ENCODE data around the gene C14orf132.

The C14orf132 gene

GRCh38 chr14:96039633-96040311, 610 bp downstream of the C14orf132 start:
- no peak for TF ChIP-seq FOXP2 (optimal IDR thresholded peaks at IDR 0.05; ENCODE audit: borderline replicate concordance, extremely low read depth, extremely low read length, insufficient read depth)
- no peak for TF ChIP-seq TAF1 (IDR thresholded peaks at IDR 0.05; ENCODE audit: borderline replicate concordance, insufficient read depth, low read length)
- TF ChIP-seq SIN3A (IDR thresholded peaks at IDR 0.05; ENCODE audit: borderline replicate concordance, insufficient read depth, low read length): no peak
- TF ChIP-seq REST (IDR thresholded peaks at IDR 0.05; ENCODE audit: insufficient read depth in 1 of 2, low read depth in 2 of 2, low read length in 2 of 2): no peak

GRCh38 chr14:96040828-96041371, 1.7 kb downstream of the C14orf132 start:
- TF ChIP-seq REST (IDR thresholded peaks at IDR 0.05; ENCODE audit: insufficient read depth in 1 of 2, low read depth in 2 of 2, low read length in 2 of 2): no peak
- no peak for TF ChIP-seq POLR2AphosphoS5 (IDR thresholded peaks at IDR 0.05; ENCODE audit: low read depth, low read length)
- TF ChIP-seq FOXP2 (optimal IDR thresholded peaks at IDR 0.05; ENCODE audit: borderline replicate concordance, extremely low read depth, extremely low read length, insufficient read depth): no peak
- TF ChIP-seq TAF1 (IDR thresholded peaks at IDR 0.05; ENCODE audit: borderline replicate concordance, insufficient read depth, low read length): no peak
- no peak for TF ChIP-seq SIN3A (IDR thresholded peaks at IDR 0.05; ENCODE audit: borderline replicate concordance, insufficient read depth, low read length)

GRCh38 chr14:96042248-96042930, 3.2 kb downstream of the C14orf132 start:
- TF ChIP-seq POLR2AphosphoS5 (IDR thresholded peaks at IDR 0.05; ENCODE audit: low read depth, low read length): no peak
- TF ChIP-seq FOXP2 (optimal IDR thresholded peaks at IDR 0.05; ENCODE audit: borderline replicate concordance, extremely low read depth, extremely low read length, insufficient read depth): no peak
- TF ChIP-seq REST (IDR thresholded peaks at IDR 0.05; ENCODE audit: insufficient read depth in 1 of 2, low read depth in 2 of 2, low read length in 2 of 2): no peak
- no peak for TF ChIP-seq SIN3A (IDR thresholded peaks at IDR 0.05; ENCODE audit: borderline replicate concordance, insufficient read depth, low read length)
- no peak for TF ChIP-seq TAF1 (IDR thresholded peaks at IDR 0.05; ENCODE audit: borderline replicate concordance, insufficient read depth, low read length)

GRCh38 chr14:96046630-96047029, 7.5 kb downstream of the C14orf132 start:
- TF ChIP-seq POLR2AphosphoS5 (IDR thresholded peaks at IDR 0.05; ENCODE audit: low read depth, low read length) (no peak), FOXP2 (optimal IDR thresholded peaks at IDR 0.05; ENCODE audit: borderline replicate concordance, extremely low read depth, extremely low read length, insufficient read depth) (no peak), REST (IDR thresholded peaks at IDR 0.05; ENCODE audit: insufficient read depth in 1 of 2, low read depth in 2 of 2, low read length in 2 of 2) (no peak), TAF1 (IDR thresholded peaks at IDR 0.05; ENCODE audit: borderline replicate concordance, insufficient read depth, low read length) (no peak), SIN3A (IDR thresholded peaks at IDR 0.05; ENCODE audit: borderline replicate concordance, insufficient read depth, low read length) (no peak)
